DOHH2 (cell line): Measurements from ENCODE around the gene YWHAE.

Experiments used
- H3F3A ChIP-seq: fragments of 200-600 bp; sonication (generic), shearing (Covaris generic); 2 replicates; pipeline ENCODE4 v1.6.0; 2016; ENCODE audit warnings: antibody characterized with exemption, mild to moderate bottlenecking; ENCODE audit not compliant: control insufficient read depth, insufficient read depth
- H3K27ac ChIP-seq: fragments of 200-600 bp; sonication (generic); 2 replicates; pipeline ENCODE4 v1.5.1; 2014; ENCODE audit warnings: low read depth, mild to moderate bottlenecking, low read length, moderate library complexity
- H3K27me3 ChIP-seq: fragments of 200-600 bp; sonication (generic); 2 replicates; pipeline ENCODE4 v1.6.1; 2014; ENCODE audit warnings: mild to moderate bottlenecking, low read length, mixed read lengths; ENCODE audit not compliant: control insufficient read depth
- H3K36me3 ChIP-seq: fragments of 200-600 bp; sonication (generic); 2 replicates; pipeline ENCODE4 v1.6.1; 2014; ENCODE audit warnings: mild to moderate bottlenecking, low read length, moderate library complexity, mixed read lengths; ENCODE audit not compliant: control insufficient read depth
- H3K4me1 ChIP-seq: fragments of 200-600 bp; sonication (generic); 2 replicates; pipeline ENCODE4 v1.6.1; 2014; ENCODE audit warnings: mild to moderate bottlenecking, low read length, mixed read lengths; ENCODE audit not compliant: control insufficient read depth
- H3K4me2 ChIP-seq: fragments of 200-600 bp; sonication (generic); 2 replicates; pipeline ENCODE4 v1.6.0; 2014; ENCODE audit warnings: mild to moderate bottlenecking, low read length, moderate library complexity
- H3K4me3 ChIP-seq: fragments of 200-600 bp; sonication (generic); 2 replicates; pipeline ENCODE4 v1.5.1; 2014; ENCODE audit warnings: mild to moderate bottlenecking, low read length, mixed read lengths
- H3K79me2 ChIP-seq: fragments of 200-600 bp; sonication (generic); 2 replicates; pipeline ENCODE4 v1.6.1; 2014; ENCODE audit warnings: mild to moderate bottlenecking, low read length, mixed read lengths; ENCODE audit not compliant: control insufficient read depth
- H3K9me2 ChIP-seq: fragments of 200-600 bp; sonication (generic); replicated peaks from 2 replicates; pipeline ENCODE4 v1.6.1; 2014; ENCODE audit warnings: mild to moderate bottlenecking, low read length, mixed read lengths; ENCODE audit not compliant: control insufficient read depth
- H3K9me3 ChIP-seq: fragments of 200-600 bp; sonication (generic); 2 replicates; pipeline ENCODE4 v1.6.1; 2014; ENCODE audit warnings: antibody characterized with exemption, low read length, mixed read lengths; ENCODE audit not compliant: control insufficient read depth, insufficient read depth
- H4K20me1 ChIP-seq: fragments of 200-600 bp; sonication (generic); 2 replicates; pipeline ENCODE4 v1.6.0; 2014; ENCODE audit warnings: low read depth, mild to moderate bottlenecking, antibody characterized with exemption, low read length, moderate library complexity; ENCODE audit not compliant: control insufficient read depth, insufficient read depth
- CTCF ChIP-seq: fragments of 200-600 bp; sonication (generic); IDR thresholded peaks from one replicate; pipeline ENCODE4 v1.5.1; 2014; ENCODE audit warnings: antibody characterized with exemption, mild to moderate bottlenecking, low read depth, low read length; ENCODE audit not compliant: poor library complexity, severe bottlenecking
- EZH2phosphoT487 ChIP-seq: fragments of 200-600 bp; sonication (generic); IDR thresholded peaks from 2 replicates; pipeline ENCODE4 v1.6.1; 2017; ENCODE audit warnings: borderline replicate concordance, mild to moderate bottlenecking, antibody characterized with exemption, low read length, moderate library complexity, mixed read lengths

YWHAE gene

GRCh38 chr17:1302761-1303160 is 97.3 kb downstream of the YWHAE start:
- Histone ChIP-seq H3K79me2 (no peaks in the 10 kb centered on the region), H3K27me3 (peaks cover 7% of the 10 kb centered on the region)

GRCh38 chr17:1301546-1301945 is 98.5 kb downstream of the YWHAE start:
- Histone ChIP-seq H3K4me3 (no peak overlapping the region), H3K9me2 (no peaks in the 10 kb centered on the region), H3K4me1 (no peaks in the 10 kb centered on the region), H3K27ac (no peak overlapping the region), H3K9me3 (no peaks in the 10 kb centered on the region), H3K36me3 (no peaks in the 10 kb centered on the region), H3F3A (no peaks in the 10 kb centered on the region), H3K79me2 (no peaks in the 10 kb centered on the region), H3K27me3 (peaks cover 7% of the 10 kb centered on the region), H4K20me1 (no peaks in the 10 kb centered on the region), H3K4me2 (no peak overlapping the region)
- TF ChIP-seq CTCF (no peak), EZH2phosphoT487 (no peak)

More at GRCh38 chr17:1302761-1303160, 97.3 kb downstream of the YWHAE start:
- TF ChIP-seq EZH2phosphoT487 (no peak), CTCF (no peak)
- Histone ChIP-seq H3K9me2 (no peaks in the 10 kb centered on the region), H3K36me3 (no peaks in the 10 kb centered on the region), H3K4me1 (no peaks in the 10 kb centered on the region), H3F3A (no peaks in the 10 kb centered on the region), H3K27ac (no peak overlapping the region), H4K20me1 (no peaks in the 10 kb centered on the region), H3K9me3 (no peaks in the 10 kb centered on the region), H3K4me2 (no peak overlapping the region), H3K4me3 (no peak overlapping the region)

GRCh38 chr17:1300371-1300905 is 99.6 kb downstream of the YWHAE start:
- Histone ChIP-seq H3K79me2 (no peaks in the 10 kb centered on the region), H3K27ac (no peak overlapping the region), H3K27me3 (peaks cover 7% of the 10 kb centered on the region), H3F3A (no peaks in the 10 kb centered on the region), H3K36me3 (no peaks in the 10 kb centered on the region), H3K9me3 (no peaks in the 10 kb centered on the region), H3K9me2 (no peaks in the 10 kb centered on the region), H4K20me1 (no peaks in the 10 kb centered on the region), H3K4me2 (no peak overlapping the region), H3K4me1 (no peaks in the 10 kb centered on the region), H3K4me3 (no peak overlapping the region)
- TF ChIP-seq CTCF (no peak), EZH2phosphoT487 (no peak)
